Body of pancreas (tissue), 4 donors: ENCODE results near the gene GLIS1.

Source experiments
- POLR2A ChIP-seq, 3 donors: fragments of 450-650 bp; IDR thresholded peaks; one replicate each; pipeline ENCODE4 v1.6.1; 2016; ENCODE audit warnings: antibody characterized with exemption in 3 of 3, mild to moderate bottlenecking in 2 of 3
- TF ChIP-seq, protein P1 (sequence below), 7 experiments: fragments of 450-650 bp in 4 of 7; fragments of 200-600 bp in 3 of 7; sonication (generic) in 3 of 7; IDR thresholded peaks; one replicate each; pipeline ENCODE4 v1.5.1; 2016 to 2019; ENCODE audit warnings: antibody characterized with exemption in 7 of 7

DNA sequence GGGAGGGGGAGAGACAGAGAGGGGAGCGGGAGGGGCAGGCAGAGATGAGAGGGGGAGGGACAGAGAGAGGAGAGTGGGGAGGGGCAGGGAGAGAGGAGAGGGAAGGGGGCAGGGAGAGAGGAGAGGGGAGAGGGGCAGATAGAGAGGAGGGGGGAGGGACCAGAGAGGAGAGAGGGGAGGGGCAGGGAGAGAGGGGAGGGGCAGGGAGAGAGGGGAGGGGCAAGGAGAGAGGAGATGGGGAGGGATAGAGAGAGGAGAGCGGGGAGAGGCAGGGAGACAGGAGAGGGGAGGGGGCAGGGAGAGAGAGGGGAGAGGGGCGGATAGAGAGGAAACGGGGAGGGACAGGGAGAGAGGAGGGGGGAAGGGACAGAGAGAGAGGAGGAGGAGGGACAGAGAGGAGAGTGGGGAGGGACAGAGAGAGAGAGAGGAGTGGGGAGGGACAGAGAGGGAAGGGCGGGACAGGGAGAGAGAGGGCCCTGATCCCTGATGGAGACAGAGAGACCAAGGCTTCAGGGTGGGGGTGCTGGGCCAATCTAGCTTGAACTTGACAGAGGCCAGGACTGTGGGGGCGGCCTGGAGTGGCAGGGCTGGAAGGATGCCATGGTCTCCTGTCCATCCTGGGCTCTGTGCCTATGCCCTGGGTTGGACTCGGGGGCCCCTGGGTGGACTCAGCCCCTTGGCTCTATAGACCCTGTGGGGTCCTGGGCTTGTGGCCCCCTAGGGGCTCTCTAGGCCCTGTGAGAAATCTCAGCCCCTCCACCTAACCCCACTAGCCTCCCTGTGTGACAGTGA is 236.1 kb downstream of the GLIS1 start:
- no peak for TF ChIP-seq POLR2A (IDR thresholded peaks at IDR 0.05)
- TF ChIP-seq, protein P1, sequence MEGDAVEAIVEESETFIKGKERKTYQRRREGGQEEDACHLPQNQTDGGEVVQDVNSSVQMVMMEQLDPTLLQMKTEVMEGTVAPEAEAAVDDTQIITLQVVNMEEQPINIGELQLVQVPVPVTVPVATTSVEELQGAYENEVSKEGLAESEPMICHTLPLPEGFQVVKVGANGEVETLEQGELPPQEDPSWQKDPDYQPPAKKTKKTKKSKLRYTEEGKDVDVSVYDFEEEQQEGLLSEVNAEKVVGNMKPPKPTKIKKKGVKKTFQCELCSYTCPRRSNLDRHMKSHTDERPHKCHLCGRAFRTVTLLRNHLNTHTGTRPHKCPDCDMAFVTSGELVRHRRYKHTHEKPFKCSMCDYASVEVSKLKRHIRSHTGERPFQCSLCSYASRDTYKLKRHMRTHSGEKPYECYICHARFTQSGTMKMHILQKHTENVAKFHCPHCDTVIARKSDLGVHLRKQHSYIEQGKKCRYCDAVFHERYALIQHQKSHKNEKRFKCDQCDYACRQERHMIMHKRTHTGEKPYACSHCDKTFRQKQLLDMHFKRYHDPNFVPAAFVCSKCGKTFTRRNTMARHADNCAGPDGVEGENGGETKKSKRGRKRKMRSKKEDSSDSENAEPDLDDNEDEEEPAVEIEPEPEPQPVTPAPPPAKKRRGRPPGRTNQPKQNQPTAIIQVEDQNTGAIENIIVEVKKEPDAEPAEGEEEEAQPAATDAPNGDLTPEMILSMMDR (IDR thresholded peaks at IDR 0.05): no peak
